H9 (cell line): Measurements from ENCODE around the gene LYAR. TPM values are rescaled to one million over a fixed set of nuclear protein-coding genes. Genes with fewer than 3 reads are reported as not detected.

Experiments used
- DNase-seq: peaks from one replicate; pipeline ENCODE4 v3.0.0-alpha.2; 2017
- H2AFZ ChIP-seq: one replicate; pipeline ENCODE4 v1.6.1; 2013; ENCODE audit warnings: mild to moderate bottlenecking, low read length, control low read depth, moderate library complexity
- H2AK5ac ChIP-seq: 2 replicates; pipeline ENCODE4 v1.6.1; 2013; ENCODE audit warnings: low read length, control low read depth, mixed read lengths; ENCODE audit not compliant: insufficient read length
- H2BK120ac ChIP-seq: one replicate; pipeline ENCODE4 v1.6.1; 2013; ENCODE audit warnings: low read depth, mild to moderate bottlenecking, low read length, control low read depth, inconsistent platforms; ENCODE audit not compliant: poor library complexity, severe bottlenecking
- H2BK12ac ChIP-seq: 2 replicates; pipeline ENCODE4 v1.6.1; 2013; ENCODE audit warnings: low read length, control low read depth, mixed read lengths, low read depth; ENCODE audit not compliant: insufficient read length
- H2BK15ac ChIP-seq: 2 replicates; pipeline ENCODE4 v1.6.1; 2013; ENCODE audit warnings: low read depth, low read length, control low read depth
- H2BK20ac ChIP-seq: one replicate; pipeline ENCODE4 v1.6.1; 2013; ENCODE audit warnings: low read depth, mild to moderate bottlenecking, low read length, control low read depth, inconsistent platforms; ENCODE audit not compliant: poor library complexity, severe bottlenecking
- H2BK5ac ChIP-seq: 2 replicates; pipeline ENCODE4 v1.6.1; 2013; ENCODE audit warnings: low read length, control low read depth, mixed read lengths; ENCODE audit not compliant: insufficient read length
- H3K14ac ChIP-seq: 2 replicates; pipeline ENCODE4 v1.6.1; 2013; ENCODE audit warnings: low read length, control low read depth; ENCODE audit not compliant: insufficient read depth
- H3K18ac ChIP-seq: 2 replicates; pipeline ENCODE4 v1.6.1; 2013; ENCODE audit warnings: low read depth, mild to moderate bottlenecking, mixed read lengths, low read length, control low read depth; ENCODE audit not compliant: insufficient read length
- H3K23ac ChIP-seq: 2 replicates; pipeline ENCODE4 v1.6.1; 2013; ENCODE audit warnings: low read length, control low read depth, mixed read lengths, low read depth; ENCODE audit not compliant: insufficient read length
- H3K23me2 ChIP-seq: 2 replicates; pipeline ENCODE4 v1.6.1; 2013; ENCODE audit warnings: low read depth, mild to moderate bottlenecking, mixed read lengths, low read length, control low read depth; ENCODE audit not compliant: insufficient read length, poor library complexity, severe bottlenecking
- H3K27ac ChIP-seq: 2 replicates; pipeline ENCODE4 v1.5.1; 2013; ENCODE audit warnings: low read length, control low read depth, mixed read lengths, low read depth; ENCODE audit not compliant: insufficient read length
- H3K27me3 ChIP-seq: 2 replicates; pipeline ENCODE4 v1.6.1; 2013; ENCODE audit warnings: low read length, control low read depth, inconsistent platforms; ENCODE audit not compliant: insufficient read depth
- H3K4ac ChIP-seq: 2 replicates; pipeline ENCODE4 v1.6.1; 2013; ENCODE audit warnings: low read depth, mild to moderate bottlenecking, control low read depth, inconsistent platforms, low read length, moderate library complexity
- H3K4me1 ChIP-seq: 2 replicates; pipeline ENCODE4 v1.6.1; 2013; ENCODE audit warnings: low read length, control low read depth, inconsistent platforms; ENCODE audit not compliant: insufficient read depth
- H3K4me2 ChIP-seq: 2 replicates; pipeline ENCODE4 v1.6.1; 2013; ENCODE audit warnings: low read length, control low read depth, mixed read lengths; ENCODE audit not compliant: insufficient read length, insufficient read depth
- H3K56ac ChIP-seq: 2 replicates; pipeline ENCODE4 v1.6.1; 2013; ENCODE audit warnings: low read depth, mild to moderate bottlenecking, mixed read lengths, low read length, control low read depth; ENCODE audit not compliant: insufficient read length
- H3K79me1 ChIP-seq: 2 replicates; pipeline ENCODE4 v1.6.1; 2013; ENCODE audit warnings: low read depth, mild to moderate bottlenecking, moderate library complexity, low read length, control low read depth, inconsistent platforms; ENCODE audit not compliant: insufficient read depth, poor library complexity, severe bottlenecking
- H3K79me2 ChIP-seq: 2 replicates; pipeline ENCODE4 v1.6.1; 2013; ENCODE audit warnings: low read length, control low read depth, inconsistent platforms; ENCODE audit not compliant: insufficient read depth
- H3K9ac ChIP-seq: 2 replicates; pipeline ENCODE4 v1.6.1; 2013; ENCODE audit warnings: low read length, control low read depth, mixed read lengths; ENCODE audit not compliant: insufficient read length; ENCODE audit errors: extremely low read depth
- H3K9me3 ChIP-seq: one replicate; pipeline ENCODE4 v1.6.1; 2013; ENCODE audit warnings: low read depth, low read length, inconsistent platforms; ENCODE audit not compliant: control insufficient read depth
- H3T11ph ChIP-seq: one replicate; pipeline ENCODE4 v1.6.1; 2013; ENCODE audit warnings: mild to moderate bottlenecking, low read length, control low read depth, inconsistent platforms
- H4K20me1 ChIP-seq: one replicate; pipeline ENCODE4 v1.6.1; 2013; ENCODE audit not compliant: control insufficient read depth, insufficient read length, insufficient read depth
- H4K5ac ChIP-seq: 2 replicates; pipeline ENCODE4 v1.6.1; 2013; ENCODE audit warnings: low read depth, mild to moderate bottlenecking, mixed read lengths, low read length, control low read depth; ENCODE audit not compliant: insufficient read length
- H4K8ac ChIP-seq: replicated peaks from 2 replicates; pipeline ENCODE4 v1.6.1; 2013; ENCODE audit warnings: low read length, control low read depth, mixed read lengths, low read depth; ENCODE audit not compliant: insufficient read length
- H4K91ac ChIP-seq: 2 replicates; pipeline ENCODE4 v1.6.1; 2013; ENCODE audit warnings: low read depth, mild to moderate bottlenecking, moderate library complexity, mixed read lengths, low read length, control low read depth; ENCODE audit not compliant: insufficient read length
- H3K27ac Mint-ChIP-seq, 3 experiments: 2 replicates in 2 of 3; 3 replicates in 1 of 3; pipeline ENCODE4 v1.8.0; 2020 to 2021; ENCODE audit warnings: mixed read lengths in 3 of 3, mild to moderate bottlenecking in 1 of 3, moderate library complexity in 1 of 3
- H3K27me3 Mint-ChIP-seq: 2 replicates; pipeline ENCODE4 v1.8.0; 2021; ENCODE audit warnings: low read depth, mild to moderate bottlenecking, moderate library complexity, mixed read lengths
- H3K36me3 Mint-ChIP-seq, 3 experiments: 2 replicates in 2 of 3; 3 replicates in 1 of 3; pipeline ENCODE4 v1.8.0; 2020 to 2021; ENCODE audit warnings: low read depth in 3 of 3, mixed read lengths in 3 of 3; ENCODE audit not compliant: insufficient read depth in 1 of 3
- H3K4me1 Mint-ChIP-seq, 2 experiments: 2 replicates each; pipeline ENCODE4 v1.8.0; 2020; ENCODE audit warnings: mixed read lengths in 2 of 2
- H3K4me3 Mint-ChIP-seq, 2 experiments: 2 replicates in 1 of 2; 3 replicates in 1 of 2; pipeline ENCODE4 v1.8.0; 2020 to 2021; ENCODE audit warnings: mild to moderate bottlenecking in 2 of 2, mixed read lengths in 2 of 2, moderate library complexity in 1 of 2
- H3K9me3 Mint-ChIP-seq, 2 experiments: 2 replicates in 1 of 2; 3 replicates in 1 of 2; pipeline ENCODE4 v1.8.0; 2020; ENCODE audit warnings: mild to moderate bottlenecking in 2 of 2, mixed read lengths in 2 of 2, moderate library complexity in 1 of 2
- WGBS: extraction: QIAGEN DNeasy Blood & Tissue Kit; methylation state at CpG from one replicate; pipeline ENCODE4 v1.1.7; 2013; ENCODE audit warnings: missing lambda C conversion rate, low lambda C conversion rate, mixed read lengths; ENCODE audit not compliant: insufficient read length; ENCODE audit errors: extremely low coverage; 5-methylcytosine and 5-hydroxymethylcytosine counted together
- total RNA-seq: library from RNA; stranded (reverse); gene quantifications from 2 replicates; pipeline ENCODE4 v1.2.1, GENCODE V29; 2021
- TF ChIP-seq, protein P1 (sequence below): fragments of 200-600 bp; sonication (generic); conservative IDR thresholded peaks from 3 replicates; pipeline ENCODE4 v1.8.0; 2021; ENCODE audit warnings: antibody characterized with exemption, mild to moderate bottlenecking

Gene LYAR
- total RNA-seq, 1 experiment from 2014 or later, result 50.9 TPM

DNA sequence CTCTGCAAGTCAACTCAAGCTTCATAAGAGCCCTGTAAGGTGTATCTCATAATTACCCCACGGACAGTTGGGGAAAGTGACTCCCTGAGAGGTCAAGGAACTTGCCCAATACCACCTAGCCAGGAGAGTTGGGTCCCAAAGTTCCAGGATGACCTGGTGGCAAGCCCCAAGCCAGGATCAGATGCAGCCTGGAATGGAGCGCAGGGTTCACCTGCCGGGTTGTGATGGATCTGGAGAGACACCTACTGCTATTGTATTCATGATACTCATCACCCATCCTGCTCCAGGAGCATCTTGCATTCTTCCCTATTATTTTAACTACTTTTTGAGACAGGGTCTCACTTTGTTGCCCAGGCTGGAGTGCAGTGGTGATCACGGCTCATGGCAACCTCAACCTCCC is 36.2 kb upstream of the LYAR start:
- Histone ChIP-seq H2AFZ (no peak overlapping the region), H3K56ac (no peak overlapping the region), H3K23ac (no peak overlapping the region), H3K4ac (no peak overlapping the region), H4K5ac (no peak overlapping the region), H3K79me2 (no peaks in the 10 kb centered on the region), H3K18ac (no peak overlapping the region), H2BK5ac (no peak overlapping the region), H2BK20ac (no peak overlapping the region), H2BK12ac (no peak overlapping the region), H4K91ac (no peak overlapping the region), H3K27ac (no peak overlapping the region), H3K4me2 (no peak overlapping the region), H4K8ac (no peak overlapping the region), H3K4me1 (no peaks in the 10 kb centered on the region), H2BK15ac (no peak overlapping the region), H3K9me3 (no peaks in the 10 kb centered on the region), H4K20me1 (no peaks in the 10 kb centered on the region), H2BK120ac (no peak overlapping the region), H3T11ph (no peak overlapping the region), H2AK5ac (no peak overlapping the region), H3K9ac (no peak overlapping the region), H3K79me1 (no peaks in the 10 kb centered on the region), H3K23me2 (no peaks in the 10 kb centered on the region), H3K14ac (no peak overlapping the region), H3K27me3 (no peaks in the 10 kb centered on the region)
- Mint-ChIP-seq H3K27ac (no peak overlapping the region), H3K27me3 (no peaks in the 10 kb centered on the region), H3K9me3 (peaks cover 0 to 2% of the 10 kb centered on the region in 2 experiments; a peak in 1 of 5 replicates), H3K4me3 (no peak overlapping the region), H3K36me3 (peaks cover 0 to 16% (median 12%) of the 10 kb centered on the region in 3 experiments; a peak in 6 of 7 replicates), H3K4me1 (peaks cover 14 to 17% of the 10 kb centered on the region in 2 experiments)
- TF ChIP-seq, protein P1, sequence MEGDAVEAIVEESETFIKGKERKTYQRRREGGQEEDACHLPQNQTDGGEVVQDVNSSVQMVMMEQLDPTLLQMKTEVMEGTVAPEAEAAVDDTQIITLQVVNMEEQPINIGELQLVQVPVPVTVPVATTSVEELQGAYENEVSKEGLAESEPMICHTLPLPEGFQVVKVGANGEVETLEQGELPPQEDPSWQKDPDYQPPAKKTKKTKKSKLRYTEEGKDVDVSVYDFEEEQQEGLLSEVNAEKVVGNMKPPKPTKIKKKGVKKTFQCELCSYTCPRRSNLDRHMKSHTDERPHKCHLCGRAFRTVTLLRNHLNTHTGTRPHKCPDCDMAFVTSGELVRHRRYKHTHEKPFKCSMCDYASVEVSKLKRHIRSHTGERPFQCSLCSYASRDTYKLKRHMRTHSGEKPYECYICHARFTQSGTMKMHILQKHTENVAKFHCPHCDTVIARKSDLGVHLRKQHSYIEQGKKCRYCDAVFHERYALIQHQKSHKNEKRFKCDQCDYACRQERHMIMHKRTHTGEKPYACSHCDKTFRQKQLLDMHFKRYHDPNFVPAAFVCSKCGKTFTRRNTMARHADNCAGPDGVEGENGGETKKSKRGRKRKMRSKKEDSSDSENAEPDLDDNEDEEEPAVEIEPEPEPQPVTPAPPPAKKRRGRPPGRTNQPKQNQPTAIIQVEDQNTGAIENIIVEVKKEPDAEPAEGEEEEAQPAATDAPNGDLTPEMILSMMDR, result no peak
- DNase-seq, result no peak
- no CpG with 5 or more reads among the region's 4 CpGs for WGBS
